GM12865 (cell line): ENCODE data around the gene MPV17L.
"Not testable (repeated sequence)": the region's sequence is repeated elsewhere in the genome, so short reads cannot be mapped to it uniquely, and the experiment has no call there.

Source experiments
- DNase-seq: peaks from one replicate; pipeline ENCODE4 v3.0.0; 2010; ENCODE audit warnings: low read depth
- H3K4me3 ChIP-seq: 2 replicates; pipeline ENCODE4 v1.5.1; 2011; ENCODE audit warnings: mild to moderate bottlenecking, low read depth, low read length, control low read depth
- TF ChIP-seq, protein P1 (sequence below): IDR thresholded peaks from 2 replicates; pipeline ENCODE4 v1.5.1; 2011; ENCODE audit warnings: low read length, control low read depth, low read depth, inconsistent platforms; ENCODE audit not compliant: insufficient read depth; ENCODE audit errors: missing control alignments

Gene MPV17L

GRCh38 chr16:15427648-15428239, 32.2 kb downstream of the MPV17L start:
- no peak overlapping the region for H3K4me3 ChIP-seq
- peak; percentile 45 for DNase-seq
- TF ChIP-seq, protein P1, sequence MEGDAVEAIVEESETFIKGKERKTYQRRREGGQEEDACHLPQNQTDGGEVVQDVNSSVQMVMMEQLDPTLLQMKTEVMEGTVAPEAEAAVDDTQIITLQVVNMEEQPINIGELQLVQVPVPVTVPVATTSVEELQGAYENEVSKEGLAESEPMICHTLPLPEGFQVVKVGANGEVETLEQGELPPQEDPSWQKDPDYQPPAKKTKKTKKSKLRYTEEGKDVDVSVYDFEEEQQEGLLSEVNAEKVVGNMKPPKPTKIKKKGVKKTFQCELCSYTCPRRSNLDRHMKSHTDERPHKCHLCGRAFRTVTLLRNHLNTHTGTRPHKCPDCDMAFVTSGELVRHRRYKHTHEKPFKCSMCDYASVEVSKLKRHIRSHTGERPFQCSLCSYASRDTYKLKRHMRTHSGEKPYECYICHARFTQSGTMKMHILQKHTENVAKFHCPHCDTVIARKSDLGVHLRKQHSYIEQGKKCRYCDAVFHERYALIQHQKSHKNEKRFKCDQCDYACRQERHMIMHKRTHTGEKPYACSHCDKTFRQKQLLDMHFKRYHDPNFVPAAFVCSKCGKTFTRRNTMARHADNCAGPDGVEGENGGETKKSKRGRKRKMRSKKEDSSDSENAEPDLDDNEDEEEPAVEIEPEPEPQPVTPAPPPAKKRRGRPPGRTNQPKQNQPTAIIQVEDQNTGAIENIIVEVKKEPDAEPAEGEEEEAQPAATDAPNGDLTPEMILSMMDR: peak; percentile 47

- not testable (repeated sequence) for DNase-seq, H3K4me3 ChIP-seq
Observed at GRCh38 chr16:15430884-15431283, 35.3 kb downstream of the MPV17L start.

DNA sequence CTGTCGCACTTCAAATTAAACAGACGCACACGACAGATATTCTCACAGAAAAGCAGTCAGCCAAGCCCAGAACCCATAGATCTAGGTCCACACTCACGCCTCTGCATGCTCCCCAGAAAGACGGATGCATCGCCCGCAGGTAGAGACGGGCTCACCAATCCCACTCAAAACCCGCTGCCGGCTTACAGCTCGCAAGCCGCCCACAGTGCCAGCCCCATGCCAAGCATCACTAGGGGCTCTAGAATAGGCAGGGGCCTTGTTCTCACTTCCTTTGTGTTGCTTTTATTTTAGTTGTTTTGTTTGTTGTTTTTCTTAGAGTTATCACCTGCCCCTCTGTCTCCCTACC, 38.5 kb downstream of the MPV17L start:
- DNase-seq: no peak
- TF ChIP-seq, protein P1: no peak
- no peak overlapping the region for H3K4me3 ChIP-seq

DNA sequence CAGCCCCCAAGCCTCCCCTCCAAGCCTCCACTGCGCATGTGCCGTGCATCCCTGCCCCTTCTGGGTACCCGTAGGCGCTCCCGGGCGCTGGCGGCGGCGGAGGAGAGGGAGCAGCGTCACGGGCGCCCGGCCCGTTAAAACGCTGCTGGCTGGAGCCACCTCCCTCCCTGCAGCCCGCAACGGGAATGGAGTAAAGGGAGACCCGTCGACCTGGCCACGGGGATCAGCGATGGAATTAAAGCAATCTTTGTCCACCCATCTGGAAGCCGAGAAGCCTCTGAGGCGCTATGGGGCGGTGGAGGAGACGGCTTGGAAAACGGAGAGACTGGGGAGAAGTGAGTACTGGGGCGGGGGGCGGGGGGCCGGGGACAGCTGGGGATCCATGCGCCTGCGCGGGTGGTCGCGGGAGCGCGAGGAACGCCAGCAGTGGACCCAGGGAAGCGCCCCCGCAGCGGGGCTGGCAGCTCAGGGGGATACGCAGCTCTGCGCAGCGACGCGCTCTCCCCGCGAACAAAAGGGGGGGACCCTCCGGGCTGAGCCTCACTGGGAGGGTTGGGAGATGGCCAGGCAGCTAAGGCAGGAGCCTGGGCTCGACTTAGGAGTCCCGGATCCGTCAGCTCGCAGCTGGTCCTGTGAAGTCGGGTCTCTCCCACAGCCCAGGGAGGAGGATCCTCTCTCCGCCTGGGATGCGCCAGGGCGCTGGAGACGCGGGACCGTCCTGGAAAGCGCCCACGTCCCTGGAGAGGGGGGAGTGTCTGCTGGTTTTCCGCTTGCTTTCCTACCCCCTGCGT, 39.1 kb downstream of the MPV17L start, which contains the start of gene BMERB1:
Gene BMERB1 (plus strand): TSS at position 164 of the 791 bp plus-strand sequence. CDS start 66 bp downstream, at position 230.
- peak; percentile 34 for DNase-seq
- H3K4me3 ChIP-seq: peak within 1 kb of the TSS; percentile 50
- TF ChIP-seq, protein P1: no peak

DNA sequence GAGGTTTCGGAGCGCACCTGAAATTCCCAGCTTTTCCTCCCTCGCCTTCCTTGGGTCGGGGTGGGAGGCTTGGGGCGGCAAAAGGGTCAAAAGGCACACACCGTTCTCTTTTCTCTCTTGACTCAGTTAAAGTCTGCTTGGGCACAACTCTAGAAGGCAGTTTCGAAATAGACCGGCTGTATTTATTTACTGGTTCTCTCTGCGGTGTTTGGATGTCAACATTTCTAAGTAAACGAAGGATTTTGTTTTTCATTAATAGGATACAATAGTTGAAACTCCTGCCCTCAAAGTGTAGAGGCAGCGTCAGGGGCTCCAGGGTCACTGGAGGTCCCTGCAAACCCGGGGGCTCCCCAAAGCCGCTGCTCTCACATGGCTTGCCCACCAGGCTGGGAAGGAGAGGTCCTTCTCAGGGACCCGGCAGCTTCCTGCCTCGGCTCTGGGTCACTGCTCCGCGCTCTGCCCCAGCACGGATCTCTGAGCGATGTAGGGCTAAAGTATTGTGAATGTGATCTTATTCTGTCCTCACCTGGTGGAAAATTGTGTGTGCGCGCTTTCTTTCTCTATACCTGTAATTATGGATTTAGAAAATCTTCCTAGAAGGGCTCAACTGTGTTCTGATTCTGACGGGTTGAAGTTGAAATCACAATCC, 39.8 kb downstream of the MPV17L start:
- H3K4me3 ChIP-seq: peak overlapping the region; percentile 50
- TF ChIP-seq, protein P1: no peak
- no peak for DNase-seq

DNA sequence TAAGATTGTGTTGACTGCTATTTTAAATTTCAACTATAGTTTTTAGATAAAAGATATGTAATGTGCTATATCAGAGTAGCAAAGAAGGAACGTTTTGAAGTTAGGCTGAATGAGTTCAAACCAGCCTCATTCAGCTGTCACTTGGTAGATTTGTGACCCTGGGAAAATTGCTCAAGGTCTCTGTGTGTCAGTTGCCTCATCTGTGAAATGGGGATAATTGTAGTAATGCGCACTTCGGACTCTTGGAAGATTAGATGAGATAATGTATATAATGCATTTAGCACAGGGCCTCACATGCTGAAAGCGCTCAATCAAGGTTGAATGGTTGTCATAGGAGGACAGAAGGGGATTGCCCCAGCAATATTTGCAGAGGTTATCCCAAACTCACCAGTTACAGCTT, 43.5 kb downstream of the MPV17L start:
- H3K4me3 ChIP-seq: no peak overlapping the region
- DNase-seq: no peak
- TF ChIP-seq, protein P1: no peak

DNA sequence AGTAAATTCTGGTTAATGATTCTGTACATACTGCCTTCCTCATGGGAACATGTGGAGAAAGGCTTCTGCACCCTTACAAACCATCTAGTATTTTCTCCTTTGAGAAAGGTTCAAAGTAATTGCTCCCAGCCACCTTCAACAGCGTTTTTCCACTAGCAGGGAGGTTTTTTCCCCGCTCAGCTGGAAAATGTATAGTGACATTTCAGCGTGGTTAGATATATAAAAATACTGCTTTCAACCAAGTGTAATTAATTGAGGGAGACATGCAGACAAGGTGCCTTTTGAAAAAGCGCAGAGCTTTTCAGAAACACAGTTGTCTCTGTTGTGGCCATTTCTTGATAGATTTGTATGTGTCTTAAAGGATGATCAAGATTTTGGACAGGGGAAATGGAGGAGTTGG, 44.0 kb downstream of the MPV17L start:
- no peak for DNase-seq

More for the DNA sequence above, 44.0 kb downstream of the MPV17L start:
- TF ChIP-seq, protein P1: no peak
- no peak overlapping the region for H3K4me3 ChIP-seq
